LNCAP (cell line): ENCODE results near the gene CHRM2.

ENCODE experiments used
- CTCF ChIP-seq: fragments of 450-650 bp; IDR thresholded peaks from 2 replicates; pipeline ENCODE4 v1.5.1; 2017; ENCODE audit warnings: mild to moderate bottlenecking

Gene CHRM2

GRCh38 chr7:136947347-136947746 is 78.9 kb downstream of the CHRM2 start:
- TF ChIP-seq CTCF, result no peak

DNA sequence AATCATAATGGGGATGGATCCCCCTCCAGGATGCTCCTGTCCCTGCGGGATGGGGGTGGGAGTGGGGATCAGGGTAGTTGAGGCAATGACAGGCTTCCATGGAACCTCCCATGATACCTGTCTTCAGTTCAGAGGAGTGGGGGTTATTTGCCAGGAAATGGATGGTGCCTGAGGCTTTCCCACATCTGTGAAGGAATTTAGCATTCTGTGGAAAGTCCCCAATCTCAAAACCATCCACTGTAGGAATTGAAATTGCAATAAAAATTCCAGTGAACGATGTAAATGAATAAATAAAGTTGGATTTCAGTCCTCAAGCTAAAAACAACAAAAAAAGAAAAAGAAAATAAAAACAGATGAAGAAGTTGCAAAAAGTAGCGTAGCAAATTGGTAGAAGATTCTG is 81.9 kb downstream of the CHRM2 start:
- TF ChIP-seq CTCF, result no peak

DNA sequence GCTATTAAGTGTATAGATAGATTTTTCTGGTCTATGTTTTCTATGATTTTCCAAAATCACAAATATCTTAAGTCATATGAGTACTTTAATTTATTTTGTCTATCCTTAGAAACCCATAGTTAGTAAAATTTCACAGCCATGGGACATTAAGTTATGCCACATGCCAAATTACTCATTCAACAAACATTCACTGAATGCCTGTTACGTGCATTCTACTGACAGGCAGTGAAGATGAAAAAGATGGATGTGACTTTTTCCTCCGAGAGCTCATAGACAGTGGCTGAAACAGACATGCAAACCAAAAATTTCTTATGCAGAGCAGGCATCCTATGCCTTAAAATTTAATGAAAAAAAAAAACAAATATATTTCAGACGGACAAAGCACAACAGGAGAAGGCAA is 84.9 kb downstream of the CHRM2 start:
- TF ChIP-seq CTCF, result no peak

DNA sequence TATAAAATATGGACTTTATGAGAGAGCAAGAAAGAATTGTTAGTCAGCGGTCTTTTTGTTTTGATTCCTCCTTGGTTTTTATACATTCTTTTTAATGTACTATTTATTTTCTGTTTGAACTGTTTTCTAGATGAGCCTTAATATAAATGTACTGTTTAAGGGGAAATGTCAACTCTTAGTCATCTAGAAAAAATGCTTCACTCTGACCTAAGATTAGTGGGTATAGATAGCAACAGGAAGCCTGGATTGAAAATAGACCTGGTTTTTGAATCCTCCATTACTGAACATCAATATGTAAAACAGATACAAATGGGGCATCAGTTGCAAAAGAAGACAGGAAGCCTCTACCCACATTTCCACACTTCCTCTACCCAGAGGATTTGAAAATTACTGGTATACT is 87.8 kb downstream of the CHRM2 start:
- no peak for TF ChIP-seq CTCF

GRCh38 chr7:136956671-136957070 is 88.2 kb downstream of the CHRM2 start:
- TF ChIP-seq CTCF, result no peak

DNA sequence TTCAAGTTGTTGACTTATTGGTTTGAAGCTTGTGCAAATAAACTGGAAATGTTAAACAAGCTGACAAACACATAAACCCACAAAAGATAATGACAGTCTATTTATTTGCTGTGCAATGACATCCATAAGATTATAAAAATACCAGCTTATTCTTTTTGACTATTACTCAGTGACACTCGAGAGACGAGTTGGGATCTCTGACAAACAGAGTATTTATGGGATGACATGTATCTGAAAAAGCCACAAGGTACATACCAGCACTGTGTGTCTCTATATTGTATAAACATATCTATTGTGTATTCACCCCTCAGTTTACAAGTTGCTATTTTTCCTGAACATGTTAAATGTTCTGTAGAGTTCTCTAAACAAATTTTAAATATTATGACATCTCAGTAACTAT is 88.9 kb downstream of the CHRM2 start:
- TF ChIP-seq CTCF, result no peak

GRCh38 chr7:136958016-136958415 is 89.6 kb downstream of the CHRM2 start:
- no peak for TF ChIP-seq CTCF

DNA sequence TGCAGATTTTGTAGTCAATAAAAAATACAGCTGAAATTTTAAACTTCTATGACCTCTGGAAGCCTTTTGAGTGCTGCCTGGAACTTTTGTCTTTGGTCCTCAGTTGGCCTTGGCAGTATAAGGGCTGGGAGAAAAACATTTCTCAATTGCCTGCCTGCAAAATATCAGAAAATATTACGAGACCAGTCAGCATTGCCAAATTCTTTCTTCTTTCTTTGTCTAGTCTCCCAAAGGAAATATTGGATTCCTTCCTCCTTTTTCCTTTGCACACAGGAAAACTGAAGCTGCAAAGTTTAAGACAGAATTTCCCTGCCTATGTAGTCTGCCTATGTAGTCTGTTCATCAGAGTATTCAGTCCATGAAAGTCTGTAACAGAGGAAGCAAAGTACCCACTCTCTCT is 95.9 kb downstream of the CHRM2 start:
- no peak for TF ChIP-seq CTCF
